Endodermal cell (in vitro differentiated cells): Measurements from ENCODE around the gene SYAP1. TPM values are rescaled to one million over a fixed set of nuclear protein-coding genes. Genes with fewer than 3 reads are reported as not detected.

Source experiments
- DNase-seq: peaks from one replicate; pipeline ENCODE4 v3.0.0-alpha.2; 2017
- H3K27ac ChIP-seq: 2 replicates; pipeline ENCODE4 v1.5.1; 2013; ENCODE audit warnings: mild to moderate bottlenecking, low read depth, low read length, moderate library complexity
- H3K27me3 ChIP-seq: 2 replicates; pipeline ENCODE4 v1.6.1; 2013; ENCODE audit warnings: mild to moderate bottlenecking, low read length, moderate library complexity; ENCODE audit not compliant: insufficient read depth, control insufficient read depth, poor library complexity, severe bottlenecking
- H3K36me3 ChIP-seq: 2 replicates; pipeline ENCODE4 v1.7.0; 2013; ENCODE audit warnings: mild to moderate bottlenecking, low read length, moderate library complexity; ENCODE audit not compliant: control insufficient read depth, insufficient read depth
- H3K4me1 ChIP-seq: one replicate; pipeline ENCODE4 v1.7.0; 2013; ENCODE audit warnings: low read length; ENCODE audit not compliant: control insufficient read depth, insufficient read depth
- H3K4me3 ChIP-seq: 2 replicates; pipeline ENCODE4 v1.5.1; 2013; ENCODE audit warnings: mild to moderate bottlenecking, low read length, moderate library complexity
- H3K9ac ChIP-seq: 2 replicates; pipeline ENCODE4 v1.6.1; 2013; ENCODE audit warnings: mild to moderate bottlenecking, low read length, moderate library complexity; ENCODE audit not compliant: poor library complexity, severe bottlenecking; ENCODE audit errors: extremely low read depth
- H3K9me3 ChIP-seq: 2 replicates; pipeline ENCODE4 v1.6.1; 2013; ENCODE audit warnings: mild to moderate bottlenecking, low read length, moderate library complexity; ENCODE audit not compliant: control insufficient read depth
- H3K27ac Mint-ChIP-seq: 2 replicates; pipeline ENCODE4 v1.8.0; 2020; ENCODE audit warnings: mixed read lengths
- H3K27me3 Mint-ChIP-seq: 2 replicates; pipeline ENCODE4 v1.8.0; 2021; ENCODE audit warnings: mild to moderate bottlenecking, mixed read lengths; ENCODE audit not compliant: insufficient read depth
- H3K36me3 Mint-ChIP-seq: 2 replicates; pipeline ENCODE4 v1.8.0; 2020; ENCODE audit warnings: low read depth, mixed read lengths
- H3K4me1 Mint-ChIP-seq: 2 replicates; pipeline ENCODE4 v1.8.0; 2020; ENCODE audit warnings: mixed read lengths
- H3K4me3 Mint-ChIP-seq: 2 replicates; pipeline ENCODE4 v1.8.0; 2020; ENCODE audit warnings: mild to moderate bottlenecking, moderate library complexity, mixed read lengths
- H3K9me3 Mint-ChIP-seq: 2 replicates; pipeline ENCODE4 v1.8.0; 2020; ENCODE audit warnings: mild to moderate bottlenecking, mixed read lengths
- WGBS, 2 experiments: methylation state at CpG; one replicate each; pipeline versions ENCODE4 v1.1.5 to v1.1.7; 2013; ENCODE audit warnings: missing lambda C conversion rate in 2 of 2, mixed read lengths in 1 of 2; ENCODE audit not compliant: insufficient coverage in 1 of 2, insufficient read length in 1 of 2; 5-methylcytosine and 5-hydroxymethylcytosine counted together
- total RNA-seq, 2 donors: library from RNA; stranded (reverse); fragmentation: NEBNext Ultra II Directional in 1 of 2; extraction: Animal tissue kit (Norgen Biotek cat#: 25700) in 1 of 2; gene quantifications; 2 replicates in 1 of 2; 3 replicates in 1 of 2; pipeline ENCODE4 v1.2.1, GENCODE V29; 2021
- TF ChIP-seq, protein P1 (sequence below): fragments of 200-600 bp; sonication (generic); conservative IDR thresholded peaks from 2 replicates; pipeline ENCODE4 v1.5.0; 2021; ENCODE audit warnings: antibody characterized with exemption, mild to moderate bottlenecking

Gene SYAP1
- total RNA-seq, 2 donors from 2014 or later: 22.4 to 40.6 TPM

GRCh38 chrX:16765594-16765993 lies 46.2 kb downstream of the SYAP1 start:
- H3K9ac ChIP-seq: no peak overlapping the region

DNA sequence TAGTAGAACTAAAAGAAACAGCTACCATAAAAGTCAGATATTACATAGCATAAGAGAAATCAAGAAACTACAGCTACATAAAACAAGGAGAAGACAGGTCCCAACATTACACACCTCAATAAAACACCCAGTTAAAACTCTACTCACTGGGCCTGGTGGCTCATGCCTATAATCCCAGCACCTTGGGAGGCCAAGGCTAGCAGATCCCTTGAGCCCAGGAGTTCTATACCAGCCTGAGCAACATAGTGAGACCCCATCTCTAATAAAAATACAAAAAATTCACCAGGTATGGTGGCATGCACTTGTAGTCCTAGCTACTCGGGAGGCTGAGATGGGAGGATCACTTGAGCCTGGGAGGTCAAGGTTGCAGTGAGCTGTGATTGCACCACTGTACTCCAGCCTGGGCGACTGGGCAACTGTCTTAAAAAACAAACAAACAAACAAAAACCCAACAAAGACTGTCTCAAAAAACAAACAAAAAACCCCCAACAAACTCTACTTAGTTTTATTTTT lies 51.6 kb downstream of the SYAP1 start:
- H3K27me3 Mint-ChIP-seq: no peaks in the 10 kb centered on the region
- Histone ChIP-seq H3K9ac (peak overlapping the region; percentile 89), H3K4me1 (no peaks in the 10 kb centered on the region), H3K36me3 (no peaks in the 10 kb centered on the region), H3K27ac (no peak overlapping the region), H3K27me3 (no peaks in the 10 kb centered on the region), H3K9me3 (no peaks in the 10 kb centered on the region), H3K4me3 (no peak overlapping the region)
- H3K4me1 Mint-ChIP-seq: peaks cover 7% of the 10 kb centered on the region
- peaks cover 5% of the 10 kb centered on the region for H3K9me3 Mint-ChIP-seq
- H3K4me3 Mint-ChIP-seq: no peak overlapping the region
- peak overlapping the region; percentile 100 for H3K27ac Mint-ChIP-seq
- no peaks in the 10 kb centered on the region for H3K36me3 Mint-ChIP-seq
- TF ChIP-seq, protein P1, sequence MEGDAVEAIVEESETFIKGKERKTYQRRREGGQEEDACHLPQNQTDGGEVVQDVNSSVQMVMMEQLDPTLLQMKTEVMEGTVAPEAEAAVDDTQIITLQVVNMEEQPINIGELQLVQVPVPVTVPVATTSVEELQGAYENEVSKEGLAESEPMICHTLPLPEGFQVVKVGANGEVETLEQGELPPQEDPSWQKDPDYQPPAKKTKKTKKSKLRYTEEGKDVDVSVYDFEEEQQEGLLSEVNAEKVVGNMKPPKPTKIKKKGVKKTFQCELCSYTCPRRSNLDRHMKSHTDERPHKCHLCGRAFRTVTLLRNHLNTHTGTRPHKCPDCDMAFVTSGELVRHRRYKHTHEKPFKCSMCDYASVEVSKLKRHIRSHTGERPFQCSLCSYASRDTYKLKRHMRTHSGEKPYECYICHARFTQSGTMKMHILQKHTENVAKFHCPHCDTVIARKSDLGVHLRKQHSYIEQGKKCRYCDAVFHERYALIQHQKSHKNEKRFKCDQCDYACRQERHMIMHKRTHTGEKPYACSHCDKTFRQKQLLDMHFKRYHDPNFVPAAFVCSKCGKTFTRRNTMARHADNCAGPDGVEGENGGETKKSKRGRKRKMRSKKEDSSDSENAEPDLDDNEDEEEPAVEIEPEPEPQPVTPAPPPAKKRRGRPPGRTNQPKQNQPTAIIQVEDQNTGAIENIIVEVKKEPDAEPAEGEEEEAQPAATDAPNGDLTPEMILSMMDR: no peak
- 88% methylated on average over 2 of the region's 2 CpGs; no CpG with 5 or more reads in 1 of the 2 experiments for WGBS, 2 experiments
- DNase-seq: no peak

More at GRCh38 chrX:16765594-16765993, 46.2 kb downstream of the SYAP1 start:
- peaks cover 5% of the 10 kb centered on the region for H3K9me3 Mint-ChIP-seq
- no peak for DNase-seq
- Histone ChIP-seq H3K9me3 (no peaks in the 10 kb centered on the region), H3K4me1 (no peaks in the 10 kb centered on the region), H3K4me3 (no peak overlapping the region), H3K27ac (no peak overlapping the region), H3K36me3 (peaks cover 2% of the 10 kb centered on the region), H3K27me3 (no peaks in the 10 kb centered on the region)
- H3K4me3 Mint-ChIP-seq: no peak overlapping the region
- peaks cover 5% of the 10 kb centered on the region for H3K36me3 Mint-ChIP-seq
- TF ChIP-seq, protein P1: no peak
- no peaks in the 10 kb centered on the region for H3K27me3 Mint-ChIP-seq
- WGBS, 2 experiments: no CpG with 5 or more reads among the region's 2 CpGs
- no peak overlapping the region for H3K27ac Mint-ChIP-seq
- no peaks in the 10 kb centered on the region for H3K4me1 Mint-ChIP-seq

GRCh38 chrX:16771483-16772398 lies 52.3 kb downstream of the SYAP1 start:
- peak; percentile 87 for DNase-seq
- peak overlapping the region; percentile 14 for H3K4me3 Mint-ChIP-seq
- WGBS, 2 experiments: 10 to 22% methylated on average over 2 to 8 of the region's 16 CpGs
- H3K4me1 ChIP-seq: no peaks in the 10 kb centered on the region
- peak overlapping the region; percentile 100 for H3K27ac Mint-ChIP-seq
- peak overlapping the region; percentile 97 for H3K27ac ChIP-seq
- H3K4me3 ChIP-seq: no peak overlapping the region
- H3K9ac ChIP-seq: peak overlapping the region; percentile 89
- TF ChIP-seq, protein P1: no peak
- no peaks in the 10 kb centered on the region for H3K36me3 ChIP-seq
- H3K36me3 Mint-ChIP-seq: no peaks in the 10 kb centered on the region
- H3K27me3 ChIP-seq: no peaks in the 10 kb centered on the region
- H3K27me3 Mint-ChIP-seq: no peaks in the 10 kb centered on the region
- H3K9me3 Mint-ChIP-seq: peaks cover 5% of the 10 kb centered on the region
- H3K4me1 Mint-ChIP-seq: peaks cover 7% of the 10 kb centered on the region
- no peaks in the 10 kb centered on the region for H3K9me3 ChIP-seq
